ENCODE measurements around the gene DICER1. TPM values are rescaled to one million over a fixed set of nuclear protein-coding genes. Genes with fewer than 3 reads are reported as not detected.
"Not testable (repeated sequence)": the region's sequence is repeated elsewhere in the genome, so short reads cannot be mapped to it uniquely, and the experiment has no call there.

Gene DICER1, protein sequence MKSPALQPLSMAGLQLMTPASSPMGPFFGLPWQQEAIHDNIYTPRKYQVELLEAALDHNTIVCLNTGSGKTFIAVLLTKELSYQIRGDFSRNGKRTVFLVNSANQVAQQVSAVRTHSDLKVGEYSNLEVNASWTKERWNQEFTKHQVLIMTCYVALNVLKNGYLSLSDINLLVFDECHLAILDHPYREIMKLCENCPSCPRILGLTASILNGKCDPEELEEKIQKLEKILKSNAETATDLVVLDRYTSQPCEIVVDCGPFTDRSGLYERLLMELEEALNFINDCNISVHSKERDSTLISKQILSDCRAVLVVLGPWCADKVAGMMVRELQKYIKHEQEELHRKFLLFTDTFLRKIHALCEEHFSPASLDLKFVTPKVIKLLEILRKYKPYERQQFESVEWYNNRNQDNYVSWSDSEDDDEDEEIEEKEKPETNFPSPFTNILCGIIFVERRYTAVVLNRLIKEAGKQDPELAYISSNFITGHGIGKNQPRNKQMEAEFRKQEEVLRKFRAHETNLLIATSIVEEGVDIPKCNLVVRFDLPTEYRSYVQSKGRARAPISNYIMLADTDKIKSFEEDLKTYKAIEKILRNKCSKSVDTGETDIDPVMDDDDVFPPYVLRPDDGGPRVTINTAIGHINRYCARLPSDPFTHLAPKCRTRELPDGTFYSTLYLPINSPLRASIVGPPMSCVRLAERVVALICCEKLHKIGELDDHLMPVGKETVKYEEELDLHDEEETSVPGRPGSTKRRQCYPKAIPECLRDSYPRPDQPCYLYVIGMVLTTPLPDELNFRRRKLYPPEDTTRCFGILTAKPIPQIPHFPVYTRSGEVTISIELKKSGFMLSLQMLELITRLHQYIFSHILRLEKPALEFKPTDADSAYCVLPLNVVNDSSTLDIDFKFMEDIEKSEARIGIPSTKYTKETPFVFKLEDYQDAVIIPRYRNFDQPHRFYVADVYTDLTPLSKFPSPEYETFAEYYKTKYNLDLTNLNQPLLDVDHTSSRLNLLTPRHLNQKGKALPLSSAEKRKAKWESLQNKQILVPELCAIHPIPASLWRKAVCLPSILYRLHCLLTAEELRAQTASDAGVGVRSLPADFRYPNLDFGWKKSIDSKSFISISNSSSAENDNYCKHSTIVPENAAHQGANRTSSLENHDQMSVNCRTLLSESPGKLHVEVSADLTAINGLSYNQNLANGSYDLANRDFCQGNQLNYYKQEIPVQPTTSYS (N-terminal part only)
- polyA plus RNA-seq (ENCODE audit: insufficient read length in 3 of 3), result 10 to 100 TPM; 53.5 to 58.4 (median 57.1) TPM

DNA sequence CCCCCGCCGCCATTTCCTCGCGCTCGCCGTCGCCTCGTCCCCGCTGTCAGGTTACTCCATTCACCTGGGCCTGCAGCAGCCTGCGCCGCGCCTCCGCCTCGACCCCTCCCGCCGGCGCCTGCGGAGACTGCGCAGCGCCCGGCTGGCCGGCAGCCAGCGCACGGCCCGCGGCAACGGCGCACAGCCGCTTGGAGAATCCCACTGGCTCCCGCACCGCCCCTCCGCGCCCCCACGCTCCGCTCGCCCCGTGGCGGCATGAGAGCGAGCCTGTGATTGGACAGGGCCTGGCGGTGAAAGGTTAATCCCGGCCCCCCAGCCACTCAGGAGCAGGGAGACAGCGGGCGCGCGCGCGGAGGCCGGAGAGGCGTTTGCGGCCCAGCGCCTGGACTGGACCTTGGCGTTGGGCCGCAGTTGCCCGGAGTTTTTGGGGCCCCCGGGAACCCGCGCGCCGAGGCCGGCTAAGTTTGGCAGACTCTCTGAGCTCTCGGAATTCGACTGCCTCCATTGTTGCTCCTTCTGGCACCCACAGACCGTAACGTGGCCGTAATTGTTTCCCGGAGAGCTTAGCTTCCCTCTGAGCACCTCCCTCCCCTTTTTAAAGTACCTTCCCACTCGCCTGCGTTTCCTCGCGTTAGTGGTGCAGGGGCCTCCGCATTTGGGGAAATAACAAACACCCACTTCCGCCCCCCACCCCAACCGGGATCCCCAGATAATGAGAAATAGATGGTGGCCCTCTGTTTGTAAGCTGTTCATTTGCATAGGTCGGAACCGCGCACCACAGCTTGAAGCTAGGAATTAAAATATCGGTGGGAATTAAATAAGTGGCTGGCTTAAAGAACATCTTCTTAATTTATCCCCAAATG is at the start of gene DICER1:
Gene DICER1 (minus strand): TSS at position 203 of the 863 bp plus-strand sequence. CDS start 24,071 bp downstream, outside the sequence.
- DNase-seq (ENCODE audit: low read depth in 3 of 3, low spot score in 2 of 3), result peak; percentile 77 to 93 (median 90)

DNA sequence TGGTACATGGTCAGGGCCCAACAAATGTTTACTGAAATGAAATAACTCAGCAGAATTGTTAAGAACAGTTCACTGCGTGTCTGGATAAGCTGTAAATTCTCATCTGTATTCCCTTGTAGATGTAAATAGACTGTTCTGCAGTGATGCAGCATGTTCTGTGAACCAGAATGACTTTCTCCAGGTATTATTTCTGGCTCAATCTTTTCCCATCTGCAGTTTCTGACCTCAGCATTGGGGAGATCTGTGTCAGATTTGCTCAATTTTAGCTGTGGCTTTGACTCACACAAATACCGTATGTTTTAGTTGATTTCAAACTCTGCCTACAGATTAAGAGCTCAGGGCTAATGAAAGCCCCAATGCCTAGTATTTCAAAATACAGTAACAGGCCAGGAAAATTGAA is 49.2 kb upstream of the DICER1 start:
- no peak for DNase-seq (ENCODE audit: low read depth in 3 of 3, low spot score in 2 of 3)

DNA sequence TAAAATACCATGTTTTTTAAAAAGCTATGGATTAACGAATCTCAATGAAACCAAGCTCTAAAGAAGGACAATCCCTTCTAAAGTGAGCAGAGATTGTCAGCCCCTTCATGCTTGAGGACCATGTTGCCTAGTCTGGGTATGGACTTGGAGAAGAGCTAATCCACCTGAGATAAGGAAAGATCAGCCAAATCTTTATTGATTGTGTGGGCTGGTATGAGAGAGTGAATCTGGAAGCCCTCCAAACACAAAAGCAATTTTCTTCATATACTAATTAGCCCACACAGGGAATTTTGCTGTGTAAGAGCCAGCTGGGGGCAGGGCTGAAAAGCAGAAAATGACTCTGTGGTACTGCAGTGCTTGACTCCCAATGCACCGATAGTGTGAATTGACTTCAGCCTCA is 47.4 kb upstream of the DICER1 start:
- DNase-seq (ENCODE audit: low read depth in 3 of 3, low spot score in 2 of 3), result no peak

DNA sequence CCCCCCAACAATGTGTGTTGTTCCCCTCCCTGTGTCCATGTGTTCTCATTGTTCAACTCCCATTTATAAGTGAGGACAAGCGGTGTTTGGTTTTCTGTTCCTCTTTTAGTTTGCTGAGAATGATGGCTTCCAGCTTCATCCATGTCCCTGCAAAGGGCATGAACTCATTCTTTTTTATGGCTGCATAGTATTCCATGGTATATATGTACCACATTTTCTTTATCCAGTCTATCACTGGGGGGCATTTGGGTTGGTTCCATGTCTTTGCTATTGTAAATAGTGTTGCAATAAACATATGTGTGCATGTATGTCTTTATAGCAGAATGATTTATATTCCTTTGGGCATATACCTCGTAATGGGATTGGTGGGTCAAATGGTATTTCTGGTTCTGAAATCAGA is 44.4 kb upstream of the DICER1 start:
- not testable (repeated sequence) for DNase-seq (ENCODE audit: low read depth in 3 of 3, low spot score in 2 of 3)

DNA sequence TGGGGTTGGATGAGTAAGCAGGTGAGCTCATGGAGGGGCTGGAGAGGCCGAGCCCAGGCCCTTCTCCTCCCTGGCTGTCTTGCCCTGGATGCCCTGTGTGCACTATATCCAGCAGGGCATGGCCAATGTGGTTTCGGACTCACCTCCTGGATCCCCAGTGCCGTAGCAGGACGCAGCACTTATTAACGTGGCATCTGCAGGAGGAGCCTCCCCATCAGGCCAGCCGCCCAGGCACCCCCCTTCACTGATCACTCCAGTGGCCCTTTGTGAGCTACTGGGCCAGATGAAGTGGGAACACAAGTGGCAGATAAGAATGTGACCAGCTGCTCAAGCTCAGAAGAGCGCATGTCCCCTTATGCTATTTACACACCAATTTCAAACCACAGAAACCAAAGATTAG is 43.1 kb upstream of the DICER1 start:
- DNase-seq (ENCODE audit: low read depth in 3 of 3, low spot score in 2 of 3), result no peak

DNA sequence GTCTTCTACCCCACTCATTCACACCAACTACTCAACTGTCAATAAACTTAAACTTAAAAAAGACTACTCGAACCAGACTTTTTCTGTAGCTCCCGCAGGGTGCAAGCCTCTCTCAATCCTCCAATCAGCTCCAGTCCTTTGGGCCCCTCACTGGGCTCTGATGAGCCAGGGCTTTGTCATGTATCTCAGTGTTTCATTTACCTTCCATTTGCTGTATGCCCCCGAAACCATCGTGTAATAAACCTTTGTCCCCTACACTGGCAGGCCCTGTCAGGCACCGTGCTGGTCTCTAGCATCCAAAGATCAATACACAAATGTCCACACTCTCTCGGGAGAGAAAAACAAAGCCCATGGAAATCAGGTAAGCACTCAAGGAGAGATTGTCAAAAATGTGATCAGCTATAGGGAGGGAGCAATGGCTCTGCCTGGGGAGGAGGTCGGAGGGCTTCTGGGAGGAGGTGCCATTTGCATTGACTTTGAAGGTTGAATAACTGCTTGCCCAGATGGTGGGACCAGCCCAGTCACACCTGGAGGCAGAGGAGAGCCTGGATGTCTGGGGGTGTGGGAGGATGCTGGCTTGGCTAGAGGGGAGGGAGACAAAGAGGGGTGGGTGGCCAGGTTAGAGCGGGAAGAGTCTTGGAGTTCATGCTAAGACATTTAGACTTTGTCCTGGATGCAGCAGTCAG is 42.1 kb upstream of the DICER1 start:
- no peak for DNase-seq (ENCODE audit: low read depth in 3 of 3, low spot score in 2 of 3)

DNA sequence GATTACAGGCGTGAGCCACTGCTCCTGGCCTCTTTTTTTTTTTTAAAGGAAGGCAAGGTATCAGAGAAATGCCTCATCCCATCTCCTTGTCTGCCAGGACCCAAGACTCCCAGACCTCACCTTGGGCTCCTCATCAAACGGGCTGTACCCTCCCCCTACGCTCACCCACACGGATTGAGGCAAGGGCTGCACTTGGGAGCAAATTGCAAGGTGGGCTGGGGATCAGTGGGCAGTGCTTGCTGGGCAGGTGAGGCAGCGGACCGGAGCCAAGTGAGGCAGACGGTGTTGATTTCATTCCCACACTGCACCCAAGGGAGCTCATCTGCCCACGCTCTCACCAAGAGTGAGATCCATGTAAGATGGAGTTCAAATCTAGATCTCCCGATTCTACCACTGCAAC is 41.0 kb upstream of the DICER1 start:
- no peak for DNase-seq (ENCODE audit: low read depth in 3 of 3, low spot score in 2 of 3)

DNA sequence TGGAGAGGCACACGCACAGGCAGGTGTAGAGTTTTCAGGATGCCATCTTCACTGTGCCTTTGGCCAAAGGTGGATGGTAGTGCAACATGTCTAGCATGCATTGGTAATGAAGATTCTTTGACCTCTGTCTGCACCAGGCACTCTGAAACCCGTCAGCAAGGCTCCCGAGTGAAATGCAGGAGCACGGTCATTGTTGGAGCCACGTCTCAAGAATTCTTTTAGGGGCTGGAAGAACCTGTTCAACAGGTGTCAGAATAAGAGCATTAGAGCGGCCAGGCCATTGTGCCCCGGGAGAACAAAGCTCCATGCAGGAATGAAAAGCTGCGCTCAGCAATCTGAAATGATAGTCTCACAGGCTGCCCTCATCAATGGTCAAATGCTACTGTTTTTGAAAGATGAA is 40.2 kb upstream of the DICER1 start:
- DNase-seq (ENCODE audit: low read depth in 3 of 3, low spot score in 2 of 3), result no peak

DNA sequence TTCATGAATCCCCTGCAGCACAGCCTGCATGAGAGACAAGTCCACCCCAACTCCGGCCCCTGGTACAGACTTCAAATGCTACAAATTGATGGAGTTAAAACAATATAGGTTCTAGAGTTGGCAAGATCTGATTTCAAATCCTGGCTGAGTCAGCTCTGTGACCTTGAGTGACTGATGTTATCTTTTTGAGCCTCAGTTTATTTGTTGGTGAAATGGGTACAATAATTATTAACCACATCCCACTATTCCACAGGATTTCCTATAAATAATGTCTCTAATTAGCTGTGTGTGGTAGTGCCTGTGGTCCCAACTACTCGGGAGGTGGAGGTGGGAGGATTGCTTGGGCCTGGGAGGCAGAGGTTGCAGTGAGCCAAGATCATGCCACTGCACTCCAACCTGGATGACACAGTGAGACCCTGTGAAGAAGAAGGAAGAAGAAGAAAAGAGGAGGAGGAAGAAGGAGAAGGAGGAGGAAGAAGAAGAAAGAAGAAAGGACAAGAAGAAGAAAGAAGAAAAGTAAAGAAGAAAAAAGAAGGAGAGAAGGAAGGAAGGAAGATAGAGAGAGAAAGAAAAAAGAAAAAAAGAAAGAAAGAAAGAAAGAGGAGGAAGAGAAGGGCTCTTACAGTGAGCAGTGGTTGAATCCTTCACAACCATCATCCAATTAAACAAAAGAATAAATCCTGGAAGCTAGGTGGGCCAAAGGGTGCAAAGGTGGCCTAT is 39.7 kb upstream of the DICER1 start:
- no peak for DNase-seq (ENCODE audit: low read depth in 3 of 3, low spot score in 2 of 3)

DNA sequence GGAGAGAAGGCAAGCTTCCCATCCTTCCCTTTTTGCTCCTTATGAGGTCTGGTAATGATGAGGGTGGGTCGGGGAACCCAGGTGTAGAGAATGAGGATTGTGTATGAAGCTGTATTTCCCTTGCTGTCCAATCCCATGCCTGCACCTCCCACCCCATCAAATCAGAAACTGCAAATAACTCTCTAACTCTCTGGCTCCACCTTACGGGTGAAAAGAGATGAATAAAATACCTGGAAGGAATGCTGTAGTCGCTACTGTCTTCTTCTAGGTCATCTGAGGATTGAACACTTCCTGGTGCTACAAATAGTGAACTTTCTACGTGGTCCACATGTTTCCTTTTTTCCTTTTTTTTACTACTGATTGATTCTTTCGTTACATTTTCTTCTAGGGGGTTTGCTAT is 38.9 kb upstream of the DICER1 start:
- no peak for DNase-seq (ENCODE audit: low read depth in 3 of 3, low spot score in 2 of 3)

DNA sequence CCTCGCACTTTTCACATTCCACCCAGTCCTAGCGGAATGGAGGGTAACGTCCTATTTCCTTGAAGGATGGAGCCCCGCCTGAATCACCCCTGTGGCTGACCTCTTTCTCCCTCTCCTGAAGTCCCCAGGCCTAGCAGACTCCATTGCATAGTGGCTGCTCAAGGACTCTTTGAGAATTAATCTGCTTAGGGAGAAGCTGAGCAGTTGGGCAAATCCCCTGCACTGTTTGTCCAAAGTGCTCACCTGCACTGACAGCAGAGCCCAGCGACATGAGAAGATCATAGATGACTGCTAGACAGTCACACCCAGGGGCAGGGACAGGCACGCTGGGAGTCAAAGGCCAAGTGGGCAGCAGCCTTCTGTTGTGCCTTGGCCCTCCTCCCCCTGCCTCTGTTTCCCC is 37.7 kb upstream of the DICER1 start:
- DNase-seq (ENCODE audit: low read depth in 3 of 3, low spot score in 2 of 3), result no peak

DNA sequence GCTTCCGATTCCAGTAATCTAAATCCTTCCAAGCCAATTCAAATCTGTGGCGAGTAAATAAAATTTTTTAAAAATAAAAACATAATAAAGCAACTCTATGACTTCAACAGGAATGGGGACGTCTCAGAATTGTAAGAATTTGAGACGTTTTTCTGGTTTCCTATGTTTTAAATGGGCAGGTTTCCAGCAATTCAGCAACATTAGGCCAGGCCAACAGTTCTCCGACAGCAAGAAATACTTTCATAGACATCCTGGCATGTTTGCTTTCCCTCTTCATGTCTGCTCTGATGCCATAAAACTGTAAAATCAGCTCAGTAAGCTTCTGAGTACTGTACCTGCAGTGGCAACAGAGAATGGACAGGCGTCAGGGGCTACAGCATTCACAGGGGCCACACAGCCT is 35.8 kb upstream of the DICER1 start:
- DNase-seq (ENCODE audit: low read depth in 3 of 3, low spot score in 2 of 3), result no peak

DNA sequence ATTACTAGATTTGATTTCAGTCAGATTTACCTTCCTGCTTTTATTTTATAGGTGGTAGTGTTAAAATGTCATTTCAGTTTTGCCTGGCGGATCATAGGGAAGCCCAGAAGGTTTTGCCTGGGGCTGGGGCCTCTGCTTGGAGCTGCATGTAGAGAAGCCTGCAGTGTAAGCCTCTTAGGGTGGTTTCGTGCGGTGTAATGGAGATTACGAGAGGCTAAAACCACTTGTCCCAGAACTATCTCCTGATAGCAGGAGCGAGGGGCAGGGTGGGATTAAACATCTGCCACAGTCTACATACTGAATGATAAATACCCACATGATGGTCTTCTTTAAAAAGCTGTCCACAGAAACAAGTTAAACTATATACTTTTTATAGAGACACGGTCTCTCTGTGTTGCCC is 35.0 kb upstream of the DICER1 start:
- no peak for DNase-seq (ENCODE audit: low read depth in 3 of 3, low spot score in 2 of 3)

DNA sequence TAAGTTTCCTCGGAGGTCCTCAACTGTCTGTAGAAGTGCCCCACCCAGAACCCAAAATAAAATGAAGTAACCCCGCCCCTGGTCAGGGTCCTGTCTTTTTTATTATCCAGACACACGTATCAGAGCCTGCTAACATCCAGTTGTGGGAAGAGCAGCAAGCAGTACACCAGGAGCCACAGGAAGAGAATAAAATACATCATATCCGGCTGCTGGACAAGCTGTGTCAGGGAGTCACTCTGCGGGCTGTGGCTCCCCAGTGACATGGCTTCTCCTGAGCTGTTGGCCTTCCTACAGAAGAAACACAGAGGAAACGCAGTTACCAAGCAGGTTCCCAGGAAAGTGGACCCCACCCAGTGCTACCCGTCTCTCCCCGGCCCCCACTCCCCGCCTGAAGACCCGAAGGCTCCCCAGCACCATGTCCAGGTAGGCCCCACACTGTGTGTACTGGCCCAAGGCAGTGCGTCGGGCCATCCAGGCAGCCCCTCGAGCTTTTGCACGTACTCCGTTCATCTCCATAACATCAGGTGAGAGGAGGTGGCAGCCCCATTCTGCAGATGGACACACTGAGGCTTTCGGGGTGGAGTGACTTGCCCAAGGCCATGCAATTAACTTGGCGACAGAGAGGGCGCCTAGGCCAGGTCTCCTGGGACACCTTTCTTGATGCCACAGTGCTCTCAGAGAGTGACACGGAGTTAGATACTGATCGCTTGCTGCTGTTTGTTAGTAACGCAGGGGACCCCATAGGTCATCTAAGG is 34.3 kb upstream of the DICER1 start:
- no peak for DNase-seq (ENCODE audit: low read depth in 3 of 3, low spot score in 2 of 3)

DNA sequence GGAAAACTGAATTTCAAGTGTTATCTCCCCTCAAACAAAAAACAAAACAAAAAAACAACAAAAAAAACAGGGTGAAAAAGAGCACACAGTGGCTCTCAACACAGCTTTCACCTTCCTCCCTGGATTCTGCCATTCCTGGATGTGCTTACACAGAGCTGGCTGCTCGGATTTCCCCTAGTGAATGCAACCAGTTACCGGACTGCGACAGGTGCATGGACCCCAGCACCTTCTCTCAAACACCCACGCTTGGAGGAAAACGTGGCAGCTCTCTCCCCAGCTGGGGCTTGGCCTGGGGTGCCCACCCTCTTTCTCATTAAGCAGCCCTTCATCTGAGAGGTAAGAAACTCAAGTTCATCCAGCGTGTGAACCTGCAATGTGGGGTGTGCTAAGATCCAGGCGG is 33.5 kb upstream of the DICER1 start:
- DNase-seq (ENCODE audit: low read depth in 3 of 3, low spot score in 2 of 3), result no peak

DNA sequence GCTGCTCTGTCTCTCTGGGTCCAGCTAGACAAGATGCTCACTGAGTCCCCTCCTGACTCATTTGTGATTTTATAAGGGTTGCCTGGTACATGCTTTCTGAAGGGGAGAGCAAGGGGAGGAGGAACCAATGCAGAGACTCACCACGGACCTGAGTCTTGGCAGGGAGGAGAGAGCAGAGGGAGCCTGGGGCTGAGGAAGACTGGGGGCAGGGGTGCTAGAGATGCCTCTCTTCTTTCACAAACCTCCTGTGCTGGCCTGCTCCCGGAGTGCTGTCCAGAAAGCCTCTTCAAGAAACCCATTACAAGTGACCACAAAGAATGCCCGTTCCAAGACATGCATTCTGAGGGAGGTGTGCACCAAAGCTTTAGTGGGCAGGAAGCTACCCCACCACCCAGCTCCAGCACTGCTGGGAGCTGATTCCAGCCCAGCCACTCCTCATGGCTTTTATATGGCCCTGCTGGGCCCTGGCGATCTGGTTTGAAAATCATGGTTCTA is 33.1 kb upstream of the DICER1 start:
- DNase-seq (ENCODE audit: low read depth in 3 of 3, low spot score in 2 of 3), result no peak

DNA sequence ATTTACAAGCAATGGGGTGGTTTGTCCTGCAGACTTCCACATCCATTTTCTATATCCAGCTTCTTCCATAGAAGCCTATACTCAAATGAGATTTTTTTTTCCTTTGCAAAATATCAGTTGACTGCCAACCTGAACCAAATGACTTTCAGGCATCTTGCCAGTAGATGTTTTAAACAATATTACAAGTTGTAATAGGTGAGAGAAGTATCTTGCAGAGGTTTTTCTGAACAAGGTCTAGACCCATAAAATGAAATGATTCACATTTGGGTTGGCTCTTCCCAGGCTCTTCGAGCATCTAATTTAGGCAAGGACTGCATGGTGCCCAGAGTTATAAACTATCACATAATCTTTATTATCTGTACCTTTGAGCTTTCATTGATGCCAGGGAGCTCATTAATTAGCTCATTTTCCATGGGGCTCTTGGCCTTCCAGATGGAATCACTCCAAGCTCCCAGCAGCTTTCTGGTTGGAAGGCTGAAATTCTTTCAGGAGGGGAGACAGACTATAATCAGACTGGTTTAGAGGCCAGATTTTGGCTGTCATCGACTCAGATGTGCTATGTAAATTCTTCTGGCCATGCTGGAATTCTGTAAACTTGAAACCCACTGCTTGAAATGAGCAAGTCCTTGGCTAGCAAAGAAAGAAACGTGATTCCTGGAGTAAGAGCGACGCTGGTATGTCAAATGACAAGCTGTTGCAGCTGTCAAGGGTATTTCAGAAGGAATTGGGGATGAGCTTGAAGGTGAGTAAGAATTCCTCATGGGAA is 32.2 kb upstream of the DICER1 start:
- no peak for DNase-seq (ENCODE audit: low read depth in 3 of 3, low spot score in 2 of 3)

All from right renal cortex interstitium (tissue), 3 donors.